NCI-H1436 (cell line): ENCODE results near the gene SLC35F5.
A peak's percentile ranks its signal among the peaks of the same experiment; 100 is the strongest.
"Not testable (repeated sequence)": the region's sequence is repeated elsewhere in the genome, so short reads cannot be mapped to it uniquely, and the experiment has no call there.

Experiments
- DNase-seq: peaks from one replicate; lab custom pipeline; 2025; lab: John Stamatoyannopoulos, UW

The SLC35F5 gene, protein sequence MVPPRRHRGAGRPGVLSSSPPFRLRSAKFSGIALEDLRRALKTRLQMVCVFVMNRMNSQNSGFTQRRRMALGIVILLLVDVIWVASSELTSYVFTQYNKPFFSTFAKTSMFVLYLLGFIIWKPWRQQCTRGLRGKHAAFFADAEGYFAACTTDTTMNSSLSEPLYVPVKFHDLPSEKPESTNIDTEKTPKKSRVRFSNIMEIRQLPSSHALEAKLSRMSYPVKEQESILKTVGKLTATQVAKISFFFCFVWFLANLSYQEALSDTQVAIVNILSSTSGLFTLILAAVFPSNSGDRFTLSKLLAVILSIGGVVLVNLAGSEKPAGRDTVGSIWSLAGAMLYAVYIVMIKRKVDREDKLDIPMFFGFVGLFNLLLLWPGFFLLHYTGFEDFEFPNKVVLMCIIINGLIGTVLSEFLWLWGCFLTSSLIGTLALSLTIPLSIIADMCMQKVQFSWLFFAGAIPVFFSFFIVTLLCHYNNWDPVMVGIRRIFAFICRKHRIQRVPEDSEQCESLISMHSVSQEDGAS

DNA sequence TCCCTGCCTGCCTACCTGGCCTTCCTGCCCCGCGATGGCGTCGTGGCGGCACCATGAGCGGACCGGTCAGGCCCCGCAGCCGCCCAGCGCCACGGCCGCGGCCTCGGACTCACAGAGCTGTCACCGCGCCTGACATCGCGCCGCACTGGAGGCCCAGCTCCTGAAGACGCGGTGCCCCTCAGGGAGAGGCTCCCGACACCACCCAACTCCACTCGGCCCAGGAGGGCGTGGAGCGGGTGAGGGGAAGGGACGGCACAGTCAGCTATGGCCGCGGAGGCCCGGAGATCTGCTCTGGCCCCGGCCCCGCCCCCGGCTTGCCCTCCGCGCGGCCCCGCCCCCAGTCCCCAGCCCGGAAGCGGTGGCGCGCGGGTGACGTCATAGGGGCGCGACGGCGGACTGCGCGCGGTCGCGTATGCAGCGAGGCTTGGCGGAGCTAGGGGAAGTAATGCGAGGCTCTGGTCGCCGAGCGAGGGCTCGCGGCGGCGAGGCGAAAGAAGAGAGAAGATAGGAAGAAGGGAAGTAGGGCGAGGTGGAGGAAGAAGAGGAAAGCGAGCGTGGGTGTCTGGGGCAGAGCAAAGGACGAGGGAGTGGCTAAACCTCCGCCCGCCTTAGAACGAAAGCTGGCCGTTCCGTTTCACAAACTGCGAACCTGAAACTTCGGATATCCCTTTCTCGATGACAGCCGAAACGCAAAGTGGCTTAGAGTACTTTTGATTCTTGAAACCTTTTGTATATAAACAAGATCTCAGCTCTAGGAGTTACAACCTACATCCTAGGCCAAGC lies at the start of gene SLC35F5:
Gene SLC35F5 (minus strand): TSS at position 288 of the 783 bp plus-strand sequence. CDS start 233 bp downstream, at position 55.
- peak; percentile 86 for DNase-seq

DNA sequence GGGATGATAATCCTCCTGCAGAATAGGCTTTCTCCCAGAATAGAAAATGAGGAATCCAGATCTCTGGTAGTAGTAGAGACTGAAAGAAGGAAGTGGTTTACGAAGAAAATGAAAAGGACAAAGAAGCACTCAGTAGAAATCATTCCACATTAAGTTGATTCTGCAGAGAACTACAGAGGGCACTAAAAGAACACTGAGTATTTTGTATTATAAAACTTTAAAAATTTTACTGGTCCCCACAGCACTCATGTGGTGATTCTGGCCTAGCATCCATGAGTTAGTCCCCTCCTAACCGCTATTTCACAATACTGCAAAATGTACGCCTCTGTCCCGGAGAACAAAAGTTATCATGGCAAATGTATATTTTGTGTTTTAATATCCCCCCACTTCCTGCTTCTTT lies 42.9 kb upstream of the SLC35F5 start:
- DNase-seq, result no peak

DNA sequence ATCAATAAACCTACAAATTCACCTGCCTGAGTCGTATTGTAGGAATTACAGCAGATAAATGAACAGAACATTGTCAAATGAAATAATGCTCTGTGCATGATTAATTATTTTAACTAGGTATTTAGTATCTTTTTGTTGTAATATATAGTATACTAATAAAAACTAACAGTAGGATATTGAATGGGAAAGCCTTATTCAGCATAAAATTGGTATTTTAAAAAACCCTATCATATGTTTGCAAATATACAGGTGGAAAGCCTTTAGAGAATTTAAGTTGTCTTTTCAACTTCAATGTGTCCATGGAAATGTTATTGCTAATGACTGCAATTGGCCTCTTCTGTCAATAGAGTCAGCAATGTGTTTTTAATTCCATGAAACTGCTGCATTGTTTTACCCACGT lies 40.8 kb upstream of the SLC35F5 start:
- no peak for DNase-seq

DNA sequence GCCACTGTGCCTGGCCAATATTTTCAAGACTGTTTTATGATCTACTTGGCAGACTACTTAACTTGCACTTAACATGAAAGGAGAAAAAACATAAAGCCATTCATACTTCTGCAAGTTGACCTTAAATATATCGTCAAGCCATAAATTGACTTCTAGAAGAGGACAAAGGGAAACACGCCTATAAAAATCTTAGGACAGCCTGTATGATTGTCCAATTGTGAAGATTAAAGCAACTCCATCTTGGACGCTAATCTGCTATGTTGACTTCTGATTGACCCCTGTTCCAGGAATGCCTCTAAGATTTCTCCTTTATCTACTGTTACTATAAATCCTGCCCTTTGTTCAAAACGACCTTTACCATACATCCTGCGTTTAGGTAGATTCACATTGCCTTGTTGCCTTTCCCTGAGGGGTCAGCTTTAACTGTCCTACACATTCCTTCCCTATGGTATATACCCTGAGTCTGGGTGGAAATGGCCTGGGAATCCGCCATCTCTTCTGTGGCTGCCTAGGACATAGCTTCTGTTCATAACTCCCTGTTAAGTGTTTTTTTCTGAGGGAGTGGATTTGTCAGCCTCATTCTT lies 40.2 kb upstream of the SLC35F5 start:
- no peak for DNase-seq

DNA sequence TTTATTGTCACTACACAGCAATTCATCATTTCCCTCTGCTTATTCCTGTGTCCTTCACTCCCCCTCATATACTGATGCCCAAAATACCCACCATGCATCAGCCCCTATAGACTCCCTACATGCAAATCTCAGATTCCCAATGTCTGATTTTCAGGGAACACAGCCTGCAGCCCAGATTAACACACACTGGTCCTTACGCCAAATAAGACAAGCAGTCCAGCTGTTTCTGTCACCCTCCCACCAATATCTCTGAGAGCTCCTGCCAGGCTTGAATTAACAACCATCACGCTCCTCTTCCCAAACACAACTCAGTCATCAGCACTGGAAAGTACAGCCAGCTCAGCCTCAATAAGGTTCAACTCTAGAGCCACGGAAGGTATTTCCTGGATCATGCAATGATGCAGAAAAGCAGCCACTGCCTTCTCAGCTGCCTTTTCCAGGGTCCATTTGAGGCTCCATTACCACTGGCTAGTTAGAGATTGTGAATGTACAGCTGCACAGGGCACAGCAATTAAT lies 39.0 kb upstream of the SLC35F5 start:
- no peak for DNase-seq

DNA sequence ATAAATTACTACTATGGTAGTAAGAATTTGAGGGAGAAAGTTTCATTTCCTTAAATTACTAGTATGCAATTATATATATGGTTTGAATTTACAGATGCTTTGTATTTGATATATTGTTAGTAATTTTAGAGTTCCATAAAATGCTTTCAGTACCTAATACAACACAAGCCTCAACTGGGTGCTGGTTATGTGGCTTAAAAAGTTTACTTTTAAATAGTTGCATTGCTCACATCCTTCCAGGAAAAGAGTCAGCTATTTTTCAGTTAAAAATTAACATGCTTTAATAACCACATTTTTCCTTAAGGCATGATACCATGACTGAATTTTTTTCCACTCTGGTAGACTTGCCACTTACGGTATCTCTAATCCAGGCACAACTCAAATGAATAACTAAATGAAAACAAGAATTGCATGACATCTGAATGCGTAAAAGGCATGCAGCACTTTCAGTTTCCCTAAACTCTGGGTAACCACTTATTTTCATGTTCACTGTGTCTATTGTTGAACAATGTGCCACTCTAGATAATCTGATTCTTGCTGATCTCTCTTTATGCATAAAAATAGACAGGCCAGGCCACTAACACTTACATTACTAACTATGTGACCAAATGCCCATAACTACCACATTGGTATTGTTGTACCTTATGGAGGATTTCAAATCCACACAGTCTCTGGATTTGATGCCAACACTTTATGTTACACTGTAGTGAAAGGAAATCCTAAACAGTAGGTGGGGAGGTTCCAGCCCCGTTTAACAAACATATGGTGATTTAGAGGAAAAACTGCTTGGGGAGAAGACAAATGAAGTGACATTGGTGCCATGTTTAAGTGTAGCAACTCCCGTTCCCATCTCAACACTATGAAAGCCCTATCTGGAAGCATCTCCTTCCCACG lies 35.5 kb upstream of the SLC35F5 start:
- DNase-seq, result no peak

DNA sequence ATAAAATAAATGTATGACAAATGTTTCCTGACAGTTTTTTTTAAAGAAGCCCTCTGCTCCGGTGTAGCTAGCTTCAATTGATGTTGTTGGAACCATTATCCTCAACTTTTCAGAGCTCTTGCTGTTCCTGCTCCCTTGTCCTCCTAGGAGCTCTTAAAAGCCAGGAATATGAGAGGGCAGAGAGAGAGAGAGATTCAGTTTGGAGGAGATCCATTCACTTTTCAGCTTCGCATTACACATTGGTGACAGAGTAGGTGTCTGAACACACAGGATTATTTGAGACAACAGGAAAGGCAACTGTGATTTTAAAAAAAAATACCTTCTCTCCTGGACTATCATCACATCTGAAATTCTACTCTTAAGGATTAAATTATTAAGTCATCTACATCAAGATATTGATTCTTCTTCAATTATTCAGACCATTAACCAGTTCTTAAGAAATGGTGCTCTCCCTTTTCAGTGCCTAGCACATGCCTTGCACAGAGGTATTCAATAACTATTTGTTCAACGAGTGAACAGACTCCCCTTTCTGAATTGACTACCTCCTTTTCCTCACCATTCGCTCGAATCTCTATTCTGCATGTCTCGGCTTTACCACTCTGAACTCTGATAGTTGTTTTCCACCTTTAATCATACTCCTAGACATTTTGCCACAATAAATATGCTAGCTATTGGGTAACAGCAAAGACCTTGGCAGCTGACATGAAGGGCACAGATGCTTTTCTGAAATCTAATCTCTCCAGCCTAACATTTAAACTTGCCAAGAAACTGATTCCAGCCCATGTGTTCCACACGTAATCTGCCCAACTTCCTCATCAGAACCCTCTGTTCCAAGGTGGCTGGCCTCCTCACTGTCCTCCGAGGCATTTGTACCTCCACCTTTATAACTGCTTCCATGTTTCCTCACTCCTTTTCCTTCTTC lies 28.6 kb upstream of the SLC35F5 start:
- no peak for DNase-seq

DNA sequence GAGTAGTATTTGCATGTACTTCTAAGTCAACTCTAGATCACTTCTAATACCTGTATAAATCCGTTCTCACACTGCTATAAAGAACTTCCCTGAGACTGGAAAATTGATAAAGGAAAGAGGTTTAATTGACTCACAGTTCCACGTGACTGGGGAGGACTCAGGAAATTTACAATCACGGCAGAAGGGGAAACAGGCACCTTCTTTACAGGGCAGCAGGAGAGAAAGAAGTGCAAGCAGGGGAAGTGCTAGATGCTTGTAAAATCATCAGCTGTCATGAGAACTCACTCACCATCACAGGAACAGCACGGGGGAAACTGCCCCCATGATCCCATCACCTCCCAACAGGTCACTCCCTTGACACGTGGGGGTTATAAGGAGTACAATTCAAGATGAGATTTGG lies 24.0 kb upstream of the SLC35F5 start:
- no peak for DNase-seq

DNA sequence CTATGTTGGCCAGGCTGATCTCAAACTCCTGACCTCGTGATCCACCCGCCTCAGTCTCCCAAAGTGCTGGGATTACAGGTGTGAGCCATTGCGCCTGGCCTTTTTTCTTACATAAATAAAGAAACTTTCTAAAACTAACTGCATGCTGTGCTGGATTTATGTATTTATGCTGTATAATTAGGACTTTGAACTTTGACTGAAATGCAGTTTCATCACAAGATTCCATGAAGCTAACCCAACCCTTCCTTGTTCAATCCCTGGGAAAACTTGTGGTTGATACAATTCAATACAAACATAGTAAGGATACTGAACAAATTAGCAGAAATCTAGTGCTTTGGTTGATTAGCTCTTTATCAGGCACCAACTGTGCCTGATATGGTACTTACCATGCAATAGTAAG lies 20.9 kb upstream of the SLC35F5 start:
- no peak for DNase-seq

DNA sequence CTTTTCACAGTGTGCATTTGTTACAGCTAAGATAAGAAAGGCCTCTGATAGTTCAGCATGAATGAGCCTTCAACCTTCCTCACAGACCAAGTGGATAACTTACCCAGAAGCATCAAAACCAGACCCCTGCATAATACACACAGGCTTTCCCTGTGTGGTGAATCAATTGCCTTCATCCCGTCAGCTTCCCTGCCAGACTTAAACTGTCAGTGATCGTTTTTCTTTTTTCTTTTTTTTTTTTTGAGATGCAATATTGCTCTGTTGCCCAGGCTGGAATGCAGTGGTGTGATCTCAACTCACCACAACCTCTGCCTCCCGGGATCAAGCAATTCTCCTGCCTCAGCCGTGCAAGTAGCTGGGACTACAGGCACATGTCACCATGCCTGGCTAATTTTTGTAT lies 20.5 kb upstream of the SLC35F5 start:
- no peak for DNase-seq

DNA sequence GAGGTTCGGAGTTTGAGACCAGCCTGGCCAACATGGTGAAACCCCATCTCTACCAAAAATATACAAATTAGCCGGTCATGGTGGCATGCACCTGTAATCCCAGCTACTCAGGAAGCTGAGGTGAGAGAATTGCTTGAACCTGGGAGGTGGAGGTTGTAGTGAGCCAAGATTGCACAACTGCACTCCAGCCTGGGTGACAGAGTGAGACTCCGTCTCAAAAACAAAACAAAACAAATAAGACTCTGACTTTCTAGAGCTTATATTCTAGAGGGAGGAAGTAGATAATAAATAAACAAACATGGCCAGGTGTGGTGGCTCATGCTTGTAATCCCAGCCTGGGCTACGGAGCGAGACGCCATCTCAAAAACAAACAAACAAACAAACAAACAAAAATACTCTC lies 18.2 kb upstream of the SLC35F5 start:
- not testable (repeated sequence) for DNase-seq

DNA sequence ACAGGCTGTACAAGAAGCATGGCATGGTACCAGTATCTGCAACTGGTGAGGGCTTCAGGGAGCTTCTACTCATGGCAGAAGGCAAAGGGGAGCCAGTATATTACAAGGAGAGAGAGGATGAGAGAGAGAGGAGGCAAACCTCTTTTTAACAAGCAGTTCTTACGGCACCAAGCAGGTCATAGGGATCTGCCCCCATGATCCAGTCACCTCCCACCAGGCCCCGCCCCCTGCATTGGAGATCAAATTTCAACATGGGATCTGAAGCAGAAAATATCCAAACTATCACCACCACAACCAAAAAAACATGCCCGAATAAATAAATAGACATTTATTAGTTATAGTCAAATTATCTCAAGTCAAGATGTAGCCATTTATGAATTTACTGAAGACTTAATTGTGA lies 14.5 kb upstream of the SLC35F5 start:
- DNase-seq, result no peak

DNA sequence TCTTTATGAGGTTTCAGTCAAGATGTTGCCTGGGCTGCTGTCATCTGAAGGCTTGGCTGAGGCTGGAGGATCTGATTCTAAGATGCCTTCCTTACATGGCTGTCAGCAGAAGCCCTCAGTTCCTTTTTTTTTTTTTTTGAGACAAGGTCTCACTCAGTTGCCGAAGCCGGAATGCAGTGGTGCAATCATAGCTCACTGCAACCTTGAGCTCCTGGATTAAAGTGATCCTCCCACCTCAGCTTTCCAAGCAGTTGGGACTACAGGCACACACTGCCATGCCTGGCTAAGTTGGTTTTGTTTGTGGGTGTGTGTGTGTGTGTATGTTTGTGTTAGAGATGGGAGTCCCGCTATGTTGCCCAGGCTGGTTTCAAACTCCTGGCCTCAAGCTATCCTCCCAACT lies 13.1 kb upstream of the SLC35F5 start:
- no peak for DNase-seq

DNA sequence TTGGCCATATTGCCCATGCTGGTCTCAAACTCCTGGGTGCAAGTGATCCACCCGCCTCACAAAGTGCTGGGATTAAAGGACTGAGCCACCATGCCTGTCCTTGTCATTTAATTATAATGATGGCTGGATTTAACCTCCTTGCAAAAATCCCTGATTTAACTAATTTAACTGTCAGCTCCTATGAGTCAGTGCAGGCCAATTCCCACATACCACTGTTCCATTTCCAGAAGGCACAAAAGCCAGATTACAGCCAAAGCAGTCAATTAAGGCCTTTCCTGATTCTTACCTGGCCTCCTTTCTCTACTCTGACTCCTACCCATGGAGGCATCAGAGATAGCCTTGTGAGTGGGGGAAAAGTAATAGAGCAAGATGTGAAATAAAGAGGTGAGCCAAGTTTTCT lies 12.3 kb upstream of the SLC35F5 start:
- no peak for DNase-seq

DNA sequence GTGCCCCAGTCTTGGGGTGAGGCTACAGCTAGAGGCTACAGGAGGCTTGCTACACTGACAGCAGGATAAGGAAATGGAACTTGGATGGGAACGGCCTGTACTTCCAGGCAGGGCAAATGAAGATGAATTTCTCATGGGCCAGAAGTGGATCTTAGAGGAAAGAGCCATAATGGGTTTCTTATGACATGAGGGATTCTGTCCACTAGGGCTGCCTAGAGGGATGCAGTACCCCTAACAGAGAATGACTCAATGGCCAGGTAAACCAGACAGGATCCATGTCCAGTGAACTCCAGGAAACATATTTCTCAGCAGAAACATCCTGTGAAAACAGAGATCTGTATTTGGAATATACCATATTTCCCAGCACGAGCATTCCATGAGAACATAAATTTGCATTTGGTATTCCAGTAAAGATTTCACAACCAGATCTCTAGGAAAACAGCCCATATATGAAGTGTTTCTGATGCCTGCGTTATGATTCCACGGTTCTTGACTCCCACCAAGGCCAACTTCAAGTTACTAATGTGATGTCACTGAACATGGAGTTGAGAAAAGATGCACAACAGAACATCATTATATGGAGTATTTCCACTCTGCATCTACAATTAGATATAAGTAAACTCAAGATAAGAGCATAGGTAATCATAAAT lies 11.5 kb upstream of the SLC35F5 start:
- no peak for DNase-seq

DNA sequence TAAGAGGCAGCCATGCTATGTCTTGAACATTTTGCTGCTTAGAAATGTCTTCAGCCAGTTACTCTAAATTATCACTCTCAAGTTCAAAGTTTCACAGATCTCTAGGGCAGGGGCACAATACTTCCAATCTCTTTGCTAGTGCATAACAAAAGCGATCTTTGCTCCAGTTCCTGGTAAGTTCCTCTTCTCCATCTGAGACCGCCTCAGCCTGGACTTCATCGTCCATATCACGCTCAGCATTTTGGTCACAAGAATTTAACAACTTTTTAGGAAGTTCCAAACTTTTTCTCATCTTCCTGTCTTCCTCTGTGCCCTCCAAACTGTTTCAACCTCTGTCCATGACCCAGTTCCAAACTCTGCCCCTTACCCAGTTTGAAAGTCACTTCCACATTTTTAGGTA lies 8.8 kb upstream of the SLC35F5 start:
- DNase-seq, result no peak

DNA sequence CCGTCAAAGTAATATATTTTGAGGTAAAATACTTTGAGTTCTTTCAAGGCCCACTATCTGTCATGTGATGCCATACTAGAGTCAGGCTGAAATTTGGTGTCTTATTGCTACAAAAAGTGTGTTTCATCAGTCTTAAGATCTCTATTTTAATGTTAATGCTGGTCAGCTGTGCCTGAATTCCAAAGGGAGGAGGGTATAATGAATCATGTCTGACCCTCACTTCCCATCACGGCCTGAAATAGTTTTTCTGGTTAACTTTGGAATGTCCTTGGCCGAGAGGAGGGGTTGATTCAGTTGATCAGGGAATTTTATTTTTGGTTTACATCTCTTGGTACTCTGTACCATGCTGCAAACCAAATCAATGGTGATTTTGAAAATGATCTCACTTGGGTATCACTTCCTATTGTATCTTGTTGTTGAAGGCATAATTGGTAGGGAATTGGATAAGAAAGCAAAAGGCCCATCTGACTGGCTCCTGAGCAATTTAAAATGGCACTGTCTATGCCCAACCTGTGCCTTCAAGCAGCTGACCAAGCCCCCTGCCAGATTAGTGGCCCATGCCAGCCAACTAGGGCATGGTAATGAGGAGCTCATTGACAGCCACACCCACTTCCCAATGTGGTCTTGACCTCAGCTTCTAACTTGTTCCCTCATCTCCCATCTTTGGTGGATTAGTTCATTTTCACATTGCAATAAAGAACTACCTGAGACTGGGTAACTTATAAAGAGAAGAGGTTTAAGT lies 6.1 kb upstream of the SLC35F5 start:
- no peak for DNase-seq

DNA sequence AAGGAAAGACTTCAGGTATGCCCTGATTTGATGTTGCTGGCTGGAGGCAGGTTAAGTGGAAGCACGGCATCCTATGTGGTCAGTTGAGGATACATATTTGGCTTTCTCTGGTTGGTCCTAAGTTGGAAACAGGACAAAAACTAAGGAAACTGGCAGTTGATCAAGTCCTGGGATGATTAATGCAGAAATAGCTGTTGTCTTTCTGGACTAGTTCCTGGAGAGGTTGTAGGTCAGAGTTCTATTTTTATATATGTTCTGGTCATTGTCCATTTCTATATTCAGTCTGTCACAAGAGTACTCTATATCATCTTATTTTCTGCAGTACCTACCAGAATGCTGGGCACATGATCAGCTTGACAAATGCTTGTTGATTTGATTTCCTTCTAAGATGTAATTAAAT lies 4.0 kb upstream of the SLC35F5 start:
- DNase-seq, result no peak

DNA sequence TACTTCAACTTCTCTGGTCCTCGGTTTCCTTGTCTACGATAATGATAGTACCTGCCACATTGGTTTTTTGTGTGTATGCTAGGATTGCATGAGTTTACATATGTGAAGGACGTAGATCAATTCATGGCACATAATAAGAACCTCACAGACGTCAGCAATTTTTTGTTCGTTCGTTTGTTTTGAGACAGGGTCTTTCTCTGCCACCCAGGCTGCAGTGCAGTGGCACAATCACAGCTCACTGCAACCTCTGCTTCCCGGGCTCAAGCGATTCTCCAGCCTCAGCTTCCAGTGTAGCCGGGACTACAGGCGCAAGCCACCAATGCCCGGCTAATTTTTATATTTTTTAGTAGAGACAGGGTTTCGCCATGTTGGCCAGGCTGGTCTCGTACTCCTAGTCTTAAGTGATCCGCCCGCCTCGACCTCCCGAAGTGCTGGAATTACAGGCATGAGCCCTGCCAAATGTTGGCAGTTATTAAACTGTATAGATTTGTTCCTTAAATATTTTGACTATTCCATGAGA lies 756 bp upstream of the SLC35F5 start:
- no peak for DNase-seq
